ENCODE measurements around the gene TBC1D1. TPM values are rescaled to one million over a fixed set of nuclear protein-coding genes. Genes with fewer than 3 reads are reported as not detected.

TBC1D1 gene
- total RNA-seq, 1 donor from 2014 or later = 129 TPM

DNA sequence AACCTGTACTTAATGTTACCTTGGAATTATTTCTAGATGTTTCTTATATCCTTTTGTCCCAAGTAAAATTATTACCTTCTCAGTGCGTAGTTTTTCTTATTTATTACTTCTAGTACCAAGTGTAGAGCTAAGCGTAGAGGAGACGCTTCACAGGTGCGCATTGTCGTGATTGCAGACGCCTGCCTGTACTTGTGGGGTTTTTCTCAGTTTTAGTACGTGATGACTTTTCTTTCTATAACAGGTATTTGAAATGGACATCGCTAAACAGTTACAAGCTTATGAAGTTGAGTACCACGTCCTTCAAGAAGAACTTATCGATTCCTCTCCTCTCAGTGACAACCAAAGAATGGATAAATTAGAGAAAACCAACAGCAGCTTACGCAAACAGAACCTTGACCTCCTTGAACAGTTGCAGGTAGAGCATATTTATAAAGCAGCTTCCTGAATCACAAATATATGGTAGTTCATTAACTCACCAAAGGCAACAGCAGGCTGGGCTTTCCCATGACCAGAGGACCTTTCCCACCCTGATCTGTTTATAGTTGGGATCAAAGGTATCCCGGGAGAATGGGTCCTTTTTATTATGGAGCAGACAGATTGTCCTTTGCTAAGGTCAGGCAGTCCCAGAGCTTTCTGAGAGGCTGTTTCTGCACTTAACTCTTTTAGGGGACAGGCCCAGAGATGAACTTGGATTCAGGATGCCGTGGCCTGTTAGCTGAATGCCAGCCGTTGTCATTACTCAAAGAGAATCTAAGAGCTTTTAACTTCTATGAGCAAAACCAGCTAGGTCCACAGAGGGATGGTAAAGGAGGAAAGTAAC lies 242.2 kb downstream of the TBC1D1 start:
- no peak for DNase-seq
- peak overlapping the region; percentile 71 for H3K27ac ChIP-seq (replicated peaks)
- H3K4me3 ChIP-seq = no peak overlapping the region
- no peaks in the 10 kb centered on the region for H3K9me3 ChIP-seq (replicated peaks)
- H3K4me1 ChIP-seq = peaks cover 52% of the 10 kb centered on the region
- intact Hi-C loops (cut with micrococcal nuclease) = no loop called here
- no peaks in the 10 kb centered on the region for H3K27me3 ChIP-seq (ENCODE audit: low read depth)
- peaks cover 47% of the 10 kb centered on the region for H3K36me3 ChIP-seq
- no peak for TF ChIP-seq CTCF (IDR thresholded peaks at IDR 0.05; ENCODE audit: borderline replicate concordance)

DNA sequence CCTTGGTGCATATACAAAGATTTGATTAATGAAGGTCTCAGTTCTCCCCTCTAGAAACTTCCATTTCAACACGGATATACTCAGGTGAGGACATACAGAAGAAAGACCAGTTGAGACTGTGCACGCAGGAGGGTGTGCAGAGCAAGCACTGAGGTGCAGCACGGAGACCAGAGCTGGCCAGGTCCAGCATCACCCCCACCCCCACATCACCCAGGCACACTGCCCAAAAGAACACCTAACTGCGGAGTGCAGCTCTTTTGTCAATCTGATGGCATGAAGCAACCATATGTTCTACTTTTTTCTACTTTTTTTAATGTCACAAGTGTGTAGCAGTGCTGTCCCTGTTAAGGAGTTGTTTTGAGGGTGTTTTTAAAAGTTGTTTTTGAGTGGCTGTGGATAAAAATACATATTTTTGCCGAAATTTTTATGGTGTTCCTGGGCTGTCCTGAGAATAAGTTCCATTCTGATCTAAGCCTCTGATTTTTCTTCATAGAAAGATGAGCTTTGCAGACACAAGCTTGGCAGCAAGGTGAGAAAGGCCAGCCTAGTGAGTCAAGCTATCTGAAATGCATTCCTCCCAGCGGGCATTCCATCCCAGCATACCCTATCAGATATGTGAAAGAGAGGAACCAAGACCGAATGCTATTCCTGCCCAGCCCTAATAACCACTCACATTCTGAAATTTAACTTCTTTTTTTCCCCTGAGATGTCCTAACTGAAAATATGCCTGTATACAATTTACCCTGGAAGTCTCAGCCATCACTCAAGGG lies 243.0 kb downstream of the TBC1D1 start:
- H3K9me3 ChIP-seq (replicated peaks) = no peaks in the 10 kb centered on the region
- no peak overlapping the region for H3K27ac ChIP-seq (replicated peaks)
- intact Hi-C loops (cut with micrococcal nuclease) = no loop called here
- no peak overlapping the region for H3K4me3 ChIP-seq
- H3K27me3 ChIP-seq (ENCODE audit: low read depth) = no peaks in the 10 kb centered on the region
- peaks cover 55% of the 10 kb centered on the region for H3K36me3 ChIP-seq
- H3K4me1 ChIP-seq = peaks cover 44% of the 10 kb centered on the region
- DNase-seq = no peak
- no peak for TF ChIP-seq CTCF (IDR thresholded peaks at IDR 0.05; ENCODE audit: borderline replicate concordance)

GRCh38 chr4:38135201-38135600 lies 244.3 kb downstream of the TBC1D1 start:
- no peaks in the 10 kb centered on the region for H3K9me3 ChIP-seq (replicated peaks)
- intact Hi-C loops (cut with micrococcal nuclease) = no loop called here
- H3K4me1 ChIP-seq = peaks cover 36% of the 10 kb centered on the region
- TF ChIP-seq CTCF (IDR thresholded peaks at IDR 0.05; ENCODE audit: borderline replicate concordance) = no peak
- no peak overlapping the region for H3K4me3 ChIP-seq
- H3K27ac ChIP-seq (replicated peaks) = no peak overlapping the region
- peaks cover 68% of the 10 kb centered on the region for H3K36me3 ChIP-seq
- no peaks in the 10 kb centered on the region for H3K27me3 ChIP-seq (ENCODE audit: low read depth)
- no peak for DNase-seq

DNA sequence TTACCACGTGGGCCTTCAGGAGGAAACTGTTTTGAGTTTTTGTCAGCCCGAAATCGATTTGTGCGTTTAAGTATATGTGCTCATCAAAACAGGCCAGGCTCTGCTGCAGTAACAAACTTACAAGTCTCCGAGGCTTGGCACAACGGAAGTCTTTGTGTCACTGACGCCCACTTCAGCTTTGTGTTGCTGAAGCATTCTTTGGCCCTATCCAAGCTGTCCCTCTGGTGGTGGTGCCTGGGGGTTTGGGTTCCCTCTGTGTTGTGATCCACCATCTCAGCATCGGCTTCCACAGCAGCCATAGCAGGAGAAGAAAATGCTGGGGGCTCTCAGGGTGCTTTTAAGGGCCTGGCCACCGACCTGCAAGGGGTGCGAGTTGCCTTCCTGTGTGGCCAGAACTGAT lies 245.7 kb downstream of the TBC1D1 start:
- no peaks in the 10 kb centered on the region for H3K27me3 ChIP-seq (ENCODE audit: low read depth)
- no peak for DNase-seq
- TF ChIP-seq CTCF (IDR thresholded peaks at IDR 0.05; ENCODE audit: borderline replicate concordance) = no peak
- H3K4me3 ChIP-seq = no peak overlapping the region
- peaks cover 74% of the 10 kb centered on the region for H3K36me3 ChIP-seq
- no peak overlapping the region for H3K27ac ChIP-seq (replicated peaks)
- no peaks in the 10 kb centered on the region for H3K9me3 ChIP-seq (replicated peaks)
- intact Hi-C loops (cut with micrococcal nuclease) = no loop called here
- peaks cover 27% of the 10 kb centered on the region for H3K4me1 ChIP-seq

GRCh38 chr4:38137080-38137479 lies 246.2 kb downstream of the TBC1D1 start:
- peaks cover 74% of the 10 kb centered on the region for H3K36me3 ChIP-seq
- intact Hi-C loops (cut with micrococcal nuclease) = no loop called here
- H3K27me3 ChIP-seq (ENCODE audit: low read depth) = no peaks in the 10 kb centered on the region
- H3K4me3 ChIP-seq = no peak overlapping the region
- H3K4me1 ChIP-seq = peaks cover 25% of the 10 kb centered on the region
- no peak for DNase-seq
- no peak for TF ChIP-seq CTCF (IDR thresholded peaks at IDR 0.05; ENCODE audit: borderline replicate concordance)
- no peaks in the 10 kb centered on the region for H3K9me3 ChIP-seq (replicated peaks)
- H3K27ac ChIP-seq (replicated peaks) = no peak overlapping the region
